NCI-H345 treated with DMSO at 0.1 percent for 48 hours (cell line): Measurements from ENCODE around the gene HVCN1.

ENCODE experiments used
- DNase-seq: peaks from one replicate; lab custom pipeline; 2025; ENCODE audit not compliant: unreplicated experiment; lab: John Stamatoyannopoulos, UW

The HVCN1 gene

DNA sequence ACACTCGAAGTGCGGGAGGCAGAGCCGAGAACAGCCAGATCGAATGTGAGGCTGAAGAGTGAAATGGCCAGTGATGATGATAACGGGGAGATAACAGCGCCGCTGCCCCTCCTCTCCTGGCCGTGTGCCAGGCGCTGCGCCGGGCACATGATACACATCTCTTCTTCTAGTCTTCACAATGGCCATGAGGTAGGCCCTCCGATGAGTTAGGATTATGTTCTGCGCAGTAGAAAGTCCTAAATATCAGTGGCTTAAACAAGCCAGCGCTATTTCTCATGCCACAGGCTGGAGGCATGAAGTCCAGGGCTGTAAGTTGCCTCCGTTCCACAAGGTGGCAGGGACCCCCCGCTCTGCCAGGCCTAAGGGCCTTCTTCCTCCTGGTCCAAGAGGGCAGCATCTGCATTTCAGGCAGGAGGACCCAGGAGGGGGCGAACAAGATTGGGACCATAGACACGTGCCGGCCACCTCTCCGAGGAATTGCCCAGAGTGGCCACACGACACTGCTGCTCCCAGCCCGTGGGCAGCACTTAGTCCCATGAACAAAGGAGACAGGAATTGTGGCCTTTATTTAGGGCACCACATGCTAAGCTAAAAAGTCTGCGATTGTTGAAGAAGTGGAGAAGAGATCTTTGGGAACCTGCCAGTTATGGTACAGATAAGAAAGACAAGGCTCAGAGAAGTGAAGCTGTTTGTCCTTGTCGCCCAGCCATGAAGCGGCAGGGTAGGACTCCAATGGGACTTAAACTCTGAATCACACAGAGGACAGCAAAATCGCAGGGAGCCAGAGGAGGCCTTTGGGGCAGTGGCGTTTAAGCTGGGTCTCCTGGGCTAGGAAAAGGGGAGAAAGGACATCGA lies 10.9 kb upstream of the HVCN1 start:
- no peak for DNase-seq

DNA sequence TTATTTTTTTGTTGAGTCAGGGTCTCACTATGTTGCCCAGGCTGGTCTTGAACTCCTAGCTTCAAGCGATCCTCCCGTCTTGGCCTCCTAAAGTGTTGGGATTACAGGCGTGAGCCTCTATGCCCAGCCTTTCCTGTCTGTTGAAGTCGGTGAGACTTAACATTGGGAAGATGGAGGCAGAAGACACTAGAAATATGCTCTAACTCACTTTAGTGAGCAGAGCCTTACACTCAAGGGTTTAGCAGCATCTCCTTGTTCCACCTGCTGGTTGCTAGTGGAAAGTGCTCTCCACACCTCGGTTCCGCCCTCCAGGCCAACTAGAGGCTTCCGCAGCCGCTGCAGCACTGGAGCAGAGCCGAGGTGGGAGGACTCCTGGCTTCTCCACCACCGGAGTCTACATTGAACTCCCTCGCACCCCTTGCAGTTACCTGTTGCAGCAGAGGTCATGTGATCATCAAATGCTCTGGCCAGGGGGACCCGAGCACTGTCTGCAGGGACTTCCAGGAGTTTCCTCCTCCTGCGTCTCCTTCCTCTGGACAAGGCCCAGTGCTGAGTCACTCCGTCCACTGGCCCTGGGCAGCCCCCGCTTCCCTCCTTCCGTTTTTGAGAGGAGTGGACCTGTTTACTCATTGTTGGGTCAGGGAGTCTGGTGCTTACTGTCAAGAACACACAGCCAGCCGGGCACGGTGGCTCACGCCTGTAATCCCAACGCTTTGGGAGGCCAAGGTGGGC lies 9.4 kb upstream of the HVCN1 start:
- DNase-seq: no peak

- no peak for DNase-seq
Observed at GRCh38 chr12:110697236-110697635, 8.3 kb upstream of the HVCN1 start.

- DNase-seq: no peak
Observed at GRCh38 chr12:110696283-110696682, 7.4 kb upstream of the HVCN1 start.

GRCh38 chr12:110694330-110694901 lies 5.5 kb upstream of the HVCN1 start:
- DNase-seq: no peak

- DNase-seq: no peak
Observed at GRCh38 chr12:110693731-110694130, 4.8 kb upstream of the HVCN1 start.

- no peak for DNase-seq
Observed at GRCh38 chr12:110690127-110690430, 1.2 kb upstream of the HVCN1 start.

DNA sequence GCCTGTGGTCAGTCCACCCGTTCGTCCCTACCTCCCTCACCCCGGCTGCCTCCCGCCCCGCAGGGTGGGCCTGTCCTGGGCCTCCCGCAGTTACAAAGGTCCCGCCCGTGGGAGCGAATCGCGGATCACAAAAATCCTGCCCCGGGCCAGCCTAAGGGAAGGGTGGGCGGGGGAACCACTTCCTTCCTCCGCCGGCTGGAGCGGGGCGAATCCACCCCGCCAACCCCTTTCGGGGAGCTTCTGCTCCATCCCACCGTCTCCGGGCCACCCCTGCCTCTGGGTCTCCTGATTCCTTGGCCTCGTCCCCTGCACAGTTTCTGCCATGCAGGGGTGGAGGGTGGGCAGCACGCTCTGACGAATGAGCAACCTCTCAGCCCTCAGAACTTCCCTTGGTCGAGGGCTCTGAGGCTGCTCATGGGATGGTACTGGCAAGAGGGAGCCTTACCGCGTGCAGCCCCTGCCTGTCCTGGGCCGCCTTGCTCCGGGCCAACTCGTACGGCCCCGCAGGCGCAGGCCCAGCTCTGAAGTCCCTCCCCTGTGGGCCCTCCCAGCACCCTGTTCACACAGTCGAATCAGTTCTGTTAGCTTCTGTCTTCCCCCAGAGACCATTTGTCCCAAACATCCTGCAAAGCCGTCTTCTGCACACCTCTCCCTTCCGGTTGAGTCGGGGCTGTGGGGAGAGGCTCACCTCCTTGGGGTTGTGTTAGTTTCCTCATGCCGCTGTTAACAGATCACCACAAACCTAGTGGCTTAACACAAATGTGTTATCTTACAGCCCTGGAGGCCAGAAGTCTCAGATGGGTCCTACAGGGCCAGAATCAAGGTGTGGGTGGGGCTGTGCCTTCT lies 589 bp upstream of the HVCN1 start:
- DNase-seq: no peak

GRCh38 chr12:110687396-110688169 lies 1.3 kb downstream of the HVCN1 start:
- DNase-seq: no peak

GRCh38 chr12:110686294-110686903 lies 2.5 kb downstream of the HVCN1 start:
- DNase-seq: no peak

- DNase-seq: no peak
Observed at GRCh38 chr12:110684312-110684836, 4.5 kb downstream of the HVCN1 start.

- DNase-seq: no peak
Observed at GRCh38 chr12:110683888-110684287, 5.0 kb downstream of the HVCN1 start.

GRCh38 chr12:110680032-110680431 lies 8.9 kb downstream of the HVCN1 start:
- no peak for DNase-seq

DNA sequence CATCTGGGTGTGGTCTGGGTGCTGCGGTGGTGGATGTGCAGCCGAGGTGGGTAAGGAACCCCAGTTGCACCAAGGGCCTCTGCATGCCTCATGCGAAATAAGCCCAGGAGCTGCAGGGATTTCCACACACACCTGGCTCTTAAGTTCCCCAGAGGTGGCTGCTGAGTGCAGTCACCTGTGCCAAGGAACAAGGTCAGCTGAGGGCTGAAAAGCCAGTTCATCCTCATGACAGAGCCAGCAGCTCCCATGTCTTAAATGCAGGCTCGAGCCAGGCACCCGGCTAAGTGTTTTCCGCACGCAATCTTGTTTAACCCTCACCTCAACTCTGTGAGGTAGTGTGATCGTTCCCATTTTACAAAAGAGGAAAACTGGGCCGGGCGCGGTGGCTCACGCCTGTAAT lies 9.7 kb downstream of the HVCN1 start:
- DNase-seq: no peak

GRCh38 chr12:110677982-110678381 lies 10.9 kb downstream of the HVCN1 start:
- no peak for DNase-seq

- DNase-seq: no peak
Observed at GRCh38 chr12:110677206-110677911, 11.6 kb downstream of the HVCN1 start.

DNA sequence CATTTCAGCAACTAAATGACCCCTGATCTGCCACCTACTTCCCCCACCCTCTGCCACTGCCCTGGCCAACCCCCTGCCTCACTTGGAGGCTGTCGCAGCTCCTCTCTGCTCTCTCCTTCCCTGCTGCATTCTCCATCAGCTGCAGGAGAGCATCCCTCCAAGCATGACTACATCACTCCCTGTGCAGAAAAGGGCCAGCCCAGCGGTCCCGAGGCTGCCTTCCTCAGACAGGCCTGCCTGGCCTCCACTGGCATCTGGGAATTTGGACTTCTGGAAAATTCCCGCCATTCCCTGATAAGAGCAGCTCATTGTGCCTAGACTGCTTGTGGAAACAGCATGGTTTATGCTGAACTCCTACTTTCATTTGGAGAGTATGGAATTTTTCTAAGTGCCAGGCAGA lies 12.7 kb downstream of the HVCN1 start:
- no peak for DNase-seq

DNA sequence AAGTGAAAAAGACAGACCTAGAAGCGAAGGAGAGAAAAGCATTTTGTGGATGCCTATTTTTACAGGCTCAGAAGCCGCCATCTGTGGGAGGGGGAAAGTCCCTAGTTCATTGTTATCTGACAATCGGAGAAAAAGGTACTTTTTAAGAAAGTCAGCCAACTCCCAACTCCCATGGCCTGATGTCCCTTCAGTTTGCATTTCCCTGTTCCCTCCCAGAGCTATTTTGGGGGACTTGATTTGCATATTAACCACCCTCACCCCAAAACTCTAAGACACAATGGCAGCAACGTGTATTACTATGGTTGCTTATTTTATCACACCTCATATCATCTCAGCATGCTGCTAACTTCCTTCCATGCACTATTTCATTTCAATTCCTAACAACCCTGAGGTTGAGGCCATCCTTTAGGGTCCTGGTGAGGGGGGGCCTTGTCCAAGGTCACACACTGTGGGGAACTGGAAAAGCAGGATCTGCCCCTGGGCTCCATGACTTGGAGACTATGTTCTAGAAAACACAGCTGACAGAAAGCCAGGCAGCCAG lies 18.7 kb downstream of the HVCN1 start:
- no peak for DNase-seq

- no peak for DNase-seq
Observed at GRCh38 chr12:110669193-110669502, 19.8 kb downstream of the HVCN1 start.
